Ovary (tissue), 9 donors: ENCODE measurements around the gene CEP44. TPM values are rescaled to one million over a fixed set of nuclear protein-coding genes. Genes with fewer than 3 reads are reported as not detected.
"Not testable (repeated sequence)": the region's sequence is repeated elsewhere in the genome, so short reads cannot be mapped to it uniquely, and the experiment has no call there.

Experiments
- DNase-seq, 5 donors: peaks; one replicate each; pipeline ENCODE4 v3.0.0-alpha.2; 2019 to 2020
- H3K27ac ChIP-seq, 2 donors: fragments of 200-600 bp; one replicate each; pipeline versions ENCODE4 v1.5.1 to v1.8.0; 2019 to 2022
- H3K27me3 ChIP-seq: fragments of 200-600 bp; one replicate; pipeline ENCODE4 v1.8.0; 2022
- H3K36me3 ChIP-seq: fragments of 200-600 bp; sonication (generic); one replicate; pipeline ENCODE4 v1.5.1; 2019
- H3K4me1 ChIP-seq: one replicate; pipeline ENCODE4 v1.8.1; 2013; ENCODE audit warnings: mild to moderate bottlenecking, moderate library complexity; ENCODE audit not compliant: insufficient read depth
- H3K4me3 ChIP-seq: fragments of 200-600 bp; sonication (generic); one replicate; pipeline ENCODE4 v1.5.1; 2017
- H3K9me3 ChIP-seq, 2 donors: fragments of 200-600 bp in 1 of 2; sonication (generic) in 1 of 2; one replicate each; pipeline versions ENCODE4 v1.5.1 to v1.8.1; 2013 to 2019; ENCODE audit warnings: mild to moderate bottlenecking in 1 of 2, moderate library complexity in 1 of 2
- EP300 ChIP-seq: sonication (generic); formaldehyde crosslinking; IDR thresholded peaks from one replicate; pipeline ENCODE4 v1.6.1; 2017; ENCODE audit warnings: antibody characterized with exemption
- POLR2A ChIP-seq: fragments of 450-650 bp; IDR thresholded peaks from one replicate; pipeline ENCODE4 v1.6.1; 2017; ENCODE audit warnings: antibody characterized with exemption, mild to moderate bottlenecking, moderate library complexity
- WGBS, 3 donors: extraction: QIAGEN DNeasy Blood & Tissue Kit in 1 of 3; methylation state at CpG; one replicate each; pipeline versions ENCODE4 v1.1.5 to v1.1.7; 2013 to 2017; 5-methylcytosine and 5-hydroxymethylcytosine counted together
- intact Hi-C, 4 donors: fragments of 100-400 bp; cut with DNase I; formaldehyde crosslinking; loops; one replicate each; pipeline versions ENCODE4 v1.11.0 to v1.15.1; 2022 to 2023
- polyA plus RNA-seq, 2 donors: library from polyadenylated mRNA; stranded (reverse); fragments of 200-250 nt in 1 of 2; fragments of 350-450 nt in 1 of 2; fragmentation: Illumina TruSeq in 1 of 2; extraction: RNeasy Lipid Tissue Mini Kit (QIAGEN cat#74804) in 1 of 2; gene quantifications; one replicate each; pipeline ENCODE4 v1.2.3, GENCODE V29; 2013 to 2014
- total RNA-seq, 7 donors: library from RNA; depleted of rRNA in 2 of 7; stranded (reverse); fragments of >200 nt in 2 of 7; fragmentation: NEBNext Ultra II Directional in 3 of 7; extraction: Animal tissue kit (Norgen Biotek cat#: 25700) in 3 of 7; gene quantifications; one replicate each; pipeline versions ENCODE4 v1.1.0 to v1.2.4, GENCODE V29; 2016 to 2023
- TF ChIP-seq, protein P1 (sequence below), 3 donors: fragments of 450-650 bp in 2 of 3; fragments of 200-600 bp in 1 of 3; IDR thresholded peaks; one replicate each; pipeline versions ENCODE4 v1.5.1 to v1.8.0; 2016 to 2022; ENCODE audit warnings: antibody characterized with exemption in 3 of 3, mild to moderate bottlenecking in 1 of 3
- donor health status: DM: no; HTN: no; CAD: no; lungs with moderate emphysema.
- donor health status: DM: no; HTN: no; CAD: no.
- donor health status: Bipolar disorder and iron deficiency.
- donor health status: DM: yes; HTN: yes; CAD: no.
- donor health status: DM: no; HTN: no; CAD: no.
- donor health status: DM: yes; HTN: yes; CAD: no.

CEP44 gene
- total and polyA plus RNA-seq, 9 donors = 8.7 to 23.2 (median 15.8) TPM

DNA sequence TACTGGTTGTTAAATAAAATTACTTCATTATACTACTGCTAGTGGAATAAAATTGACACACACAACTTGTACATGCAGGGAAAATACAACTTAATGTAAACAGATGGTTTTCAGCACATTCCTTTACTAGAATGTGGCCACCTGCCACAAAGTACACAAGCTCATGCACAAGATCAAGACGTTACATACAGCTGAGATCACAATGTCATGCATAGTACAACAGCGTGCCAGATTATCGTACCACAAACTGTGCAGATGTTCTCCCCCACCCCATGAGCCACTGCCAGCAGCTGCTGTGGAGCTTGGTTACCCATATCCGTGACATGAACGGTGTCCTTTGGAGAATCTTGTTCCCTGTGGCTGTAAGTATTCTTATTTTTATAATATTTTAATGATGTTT, 27.9 kb upstream of the CEP44 start:
- Histone ChIP-seq H3K9me3 (no peaks in the 10 kb centered on the region), H3K27ac (no peak overlapping the region)

DNA sequence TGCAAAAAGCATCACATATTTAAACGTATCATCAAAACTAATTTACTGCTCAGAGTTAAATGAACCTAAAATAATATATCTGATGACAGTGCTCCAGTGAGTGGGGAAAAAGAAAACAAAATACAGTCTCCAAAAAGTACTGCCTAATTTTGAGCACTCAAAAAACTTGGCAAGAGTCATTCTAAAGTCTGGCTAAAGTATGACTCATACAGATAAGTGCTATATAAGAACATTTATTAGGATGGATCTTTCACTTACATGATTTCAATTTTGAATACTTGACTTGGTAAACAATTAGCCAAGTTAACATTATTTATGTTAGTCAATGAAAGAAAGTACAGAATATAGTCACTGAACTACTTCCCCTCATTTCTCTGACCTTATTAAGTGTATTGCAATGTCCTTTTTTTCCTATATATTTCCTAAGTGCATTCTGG, 27.4 kb upstream of the CEP44 start:
- WGBS, 3 donors = 30 to 44% (median 40%) methylated on average over 1 of the region's 1 CpG
- Histone ChIP-seq H3K4me1 (no peaks in the 10 kb centered on the region), H3K27ac (no peak overlapping the region)

More for the DNA sequence above, 27.9 kb upstream of the CEP44 start:
- Histone ChIP-seq H3K4me1 (no peaks in the 10 kb centered on the region), H3K36me3 (no peaks in the 10 kb centered on the region), H3K27me3 (no peaks in the 10 kb centered on the region), H3K4me3 (no peak overlapping the region)
- intact Hi-C loops = no loop called here
- no peak for DNase-seq
- TF ChIP-seq EP300 = no peak
- TF ChIP-seq POLR2A = no peak
- TF ChIP-seq, protein P1, sequence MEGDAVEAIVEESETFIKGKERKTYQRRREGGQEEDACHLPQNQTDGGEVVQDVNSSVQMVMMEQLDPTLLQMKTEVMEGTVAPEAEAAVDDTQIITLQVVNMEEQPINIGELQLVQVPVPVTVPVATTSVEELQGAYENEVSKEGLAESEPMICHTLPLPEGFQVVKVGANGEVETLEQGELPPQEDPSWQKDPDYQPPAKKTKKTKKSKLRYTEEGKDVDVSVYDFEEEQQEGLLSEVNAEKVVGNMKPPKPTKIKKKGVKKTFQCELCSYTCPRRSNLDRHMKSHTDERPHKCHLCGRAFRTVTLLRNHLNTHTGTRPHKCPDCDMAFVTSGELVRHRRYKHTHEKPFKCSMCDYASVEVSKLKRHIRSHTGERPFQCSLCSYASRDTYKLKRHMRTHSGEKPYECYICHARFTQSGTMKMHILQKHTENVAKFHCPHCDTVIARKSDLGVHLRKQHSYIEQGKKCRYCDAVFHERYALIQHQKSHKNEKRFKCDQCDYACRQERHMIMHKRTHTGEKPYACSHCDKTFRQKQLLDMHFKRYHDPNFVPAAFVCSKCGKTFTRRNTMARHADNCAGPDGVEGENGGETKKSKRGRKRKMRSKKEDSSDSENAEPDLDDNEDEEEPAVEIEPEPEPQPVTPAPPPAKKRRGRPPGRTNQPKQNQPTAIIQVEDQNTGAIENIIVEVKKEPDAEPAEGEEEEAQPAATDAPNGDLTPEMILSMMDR (IDR thresholded peaks at IDR 0.05) = no peak
- 58 to 72% (median 68%) methylated on average over 5 of the region's 5 CpGs for WGBS, 3 donors

DNA sequence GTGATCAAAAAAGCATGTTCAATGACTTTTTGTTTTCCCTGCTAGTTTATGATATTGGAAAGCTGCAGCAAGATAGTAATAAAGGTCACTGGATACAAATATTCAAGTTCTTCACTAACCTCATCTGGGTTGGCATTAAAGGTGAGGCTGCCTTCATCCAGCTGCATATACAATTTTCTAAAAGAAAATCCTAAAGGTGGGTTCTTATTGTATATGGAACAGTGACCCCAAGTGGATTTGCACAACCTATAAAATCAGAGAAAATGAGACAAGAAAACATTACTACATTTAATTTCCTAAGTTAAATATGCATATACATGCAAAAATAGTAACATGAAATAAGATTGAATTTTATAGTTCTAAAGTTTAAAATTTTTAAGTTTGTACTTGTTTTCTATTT, 24.1 kb upstream of the CEP44 start:
- intact Hi-C loops = no loop called here

More for the DNA sequence above, 27.4 kb upstream of the CEP44 start:
- H3K4me3 ChIP-seq = no peak overlapping the region
- H3K36me3 ChIP-seq = no peaks in the 10 kb centered on the region
- intact Hi-C loops = no loop called here
- no peak for TF ChIP-seq EP300
- TF ChIP-seq, protein P1 (IDR thresholded peaks at IDR 0.05) = no peak
- no peak for TF ChIP-seq POLR2A
- no peaks in the 10 kb centered on the region for H3K27me3 ChIP-seq
- H3K9me3 ChIP-seq = no peaks in the 10 kb centered on the region
- DNase-seq = no peak

DNA sequence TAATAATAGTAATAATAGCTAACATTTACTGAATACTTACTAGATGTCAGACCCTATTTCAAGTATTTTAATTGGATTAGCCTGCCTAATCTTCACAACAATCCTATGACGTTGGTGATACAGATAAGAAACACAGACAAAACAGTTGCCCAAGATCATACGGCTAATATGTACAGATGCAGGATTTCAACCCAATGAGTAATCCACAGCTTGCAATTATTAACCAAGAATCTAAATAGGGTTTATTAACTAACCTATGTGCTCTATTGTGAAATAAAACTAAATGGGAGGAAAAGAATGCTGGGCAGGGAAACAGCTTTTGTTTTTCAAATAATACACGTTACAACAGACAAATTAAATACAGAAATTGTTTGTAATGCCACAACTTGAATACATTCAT, 23.6 kb upstream of the CEP44 start:
- no peak for DNase-seq
- Histone ChIP-seq H3K27me3 (no peaks in the 10 kb centered on the region), H3K27ac (no peak overlapping the region), H3K4me3 (no peak overlapping the region), H3K36me3 (no peaks in the 10 kb centered on the region), H3K4me1 (no peaks in the 10 kb centered on the region), H3K9me3 (no peaks in the 10 kb centered on the region)
- 8 to 20% (median 13%) methylated on average over 3 of the region's 3 CpGs for WGBS, 3 donors
- no peak for TF ChIP-seq POLR2A
- TF ChIP-seq, protein P1 (IDR thresholded peaks at IDR 0.05) = no peak
- TF ChIP-seq EP300 = no peak
- intact Hi-C loops = no loop called here

More for the DNA sequence above, 24.1 kb upstream of the CEP44 start:
- no peaks in the 10 kb centered on the region for H3K9me3 ChIP-seq
- H3K4me3 ChIP-seq = no peak overlapping the region
- no peaks in the 10 kb centered on the region for H3K27me3 ChIP-seq
- H3K36me3 ChIP-seq = no peaks in the 10 kb centered on the region
- TF ChIP-seq POLR2A = no peak
- H3K27ac ChIP-seq = no peak overlapping the region
- DNase-seq = no peak
- H3K4me1 ChIP-seq = no peaks in the 10 kb centered on the region

- H3K27ac ChIP-seq, H3K27me3 ChIP-seq, DNase-seq, H3K4me3 ChIP-seq, H3K9me3 ChIP-seq, H3K36me3 ChIP-seq, H3K4me1 ChIP-seq, intact Hi-C loops: not testable (repeated sequence)
- 22 to 38% (median 30%) methylated on average over 1 of the region's 1 CpG for WGBS, 3 donors
These were observed 22.3 kb upstream of the CEP44 start for GRCh38 chr4:174261432-174261831.
